HCT116 (cell line): ENCODE data around the gene VEPH1. TPM values are rescaled to one million over a fixed set of nuclear protein-coding genes. Genes with fewer than 3 reads are reported as not detected.

Source experiments
- ATAC-seq: fragments of 200-7000 bp; cut with Tn5 transposase; 2 replicates; pipeline ENCODE4 v1.9.1; 2020; ENCODE audit warnings: mild to moderate bottlenecking, moderate library complexity
- BruUV-seq: library from RNA; stranded (reverse); fragments of 400-500 nt; replicated peaks from 2 replicates; lab custom pipeline; 2021; lab: Mats Ljungman, UMichigan
- CTCF ChIA-PET: fragments of 300-600 bp; sonication (Branson Sonifier 250); formaldehyde crosslinking; loops from one replicate; lab custom pipeline; 2021; ENCODE audit warnings: antibody characterized with exemption; lab: Charles Lee
- POLR2A ChIA-PET: fragments of 300-600, 350-600 bp; sonication (Branson Sonifier 250); formaldehyde crosslinking; loops from one replicate; lab custom pipeline; 2021; ENCODE audit warnings: antibody characterized with exemption; lab: Charles Lee
- RAD21 ChIA-PET, 2 experiments: fragments of 300-600 bp; sonication (Branson Sonifier 250); formaldehyde crosslinking; loops; one replicate each; lab custom pipeline; 2023; ENCODE audit warnings: low total read pairs in 2 of 2; ENCODE audit not compliant: uncharacterized antibody in 2 of 2, unreplicated experiment in 2 of 2, low non-redundant PET in 1 of 2; lab: Charles Lee
- DNase-seq: peaks from one replicate; pipeline ENCODE4 v3.0.0-alpha.2; 2010; ENCODE audit warnings: low read depth, low spot score
- H2AFZ ChIP-seq: fragments of 200-600 bp; shearing (Covaris generic), sonication (generic); 2 replicates; pipeline ENCODE4 v1.6.1; 2017; ENCODE audit warnings: low read depth, mixed run types, mixed read lengths, antibody characterized with exemption, low read length; ENCODE audit not compliant: poor library complexity, severe bottlenecking
- H3K27ac ChIP-seq: 2 replicates; pipeline ENCODE4 v1.5.1; 2012; ENCODE audit warnings: low read depth, low read length
- H3K27me3 ChIP-seq: fragments of 200-600 bp; sonication (generic); 2 replicates; pipeline ENCODE4 v1.6.1; 2016; ENCODE audit warnings: mixed run types, low read length, mixed read lengths; ENCODE audit not compliant: insufficient read depth
- H3K36me3 ChIP-seq, 2 experiments: fragments of 200-500 bp in 1 of 2; fragments of 200-600 bp in 1 of 2; sonication (Bioruptor generic) in 1 of 2; sonication (generic) in 1 of 2; 2 replicates each; pipeline versions ENCODE4 v1.5.1 to v1.6.1; 2014 to 2016; ENCODE audit warnings: low read length in 2 of 2, inconsistent platforms in 1 of 2, mixed read lengths in 1 of 2, mixed run types in 1 of 2; ENCODE audit not compliant: insufficient read depth in 2 of 2, control insufficient read depth in 1 of 2
- H3K4me1 ChIP-seq, 2 experiments: fragments of 200-600 bp in 1 of 2; sonication (generic) in 1 of 2; 2 replicates each; pipeline versions ENCODE4 v1.5.1 to v1.6.1; 2012 to 2017; ENCODE audit warnings: low read length in 2 of 2, inconsistent platforms in 1 of 2, mild to moderate bottlenecking in 1 of 2, mixed read lengths in 1 of 2, mixed run types in 1 of 2, moderate library complexity in 1 of 2; ENCODE audit not compliant: insufficient read depth in 2 of 2, control insufficient read depth in 1 of 2
- H3K4me2 ChIP-seq: fragments of 200-600 bp; sonication (generic); 2 replicates; pipeline ENCODE4 v1.6.1; 2017; ENCODE audit warnings: mixed run types, low read length, mixed read lengths
- H3K4me3 ChIP-seq, 2 experiments: fragments of 200-600 bp in 1 of 2; sonication (generic) in 1 of 2; replicated peaks in 1 of 2; 2 replicates each; pipeline ENCODE4 v1.5.1; 2011 to 2016; ENCODE audit warnings: low read length in 2 of 2, control low read depth in 1 of 2, low read depth in 1 of 2, mild to moderate bottlenecking in 1 of 2, mixed read lengths in 1 of 2, mixed run types in 1 of 2
- H3K79me2 ChIP-seq: fragments of 200-600 bp; sonication (generic); 2 replicates; pipeline ENCODE4 v1.6.1; 2017; ENCODE audit warnings: mild to moderate bottlenecking, mixed run types, low read length, moderate library complexity, mixed read lengths; ENCODE audit not compliant: insufficient read depth
- H3K9ac ChIP-seq: fragments of 200-600 bp; sonication (generic); 2 replicates; pipeline ENCODE4 v1.6.1; 2016; ENCODE audit warnings: low read length, mixed read lengths
- H3K9me2 ChIP-seq: fragments of 200-600 bp; sonication (generic), shearing (Covaris generic); 2 replicates; pipeline ENCODE4 v1.6.1; 2017; ENCODE audit warnings: mixed run types, mild to moderate bottlenecking, moderate library complexity; ENCODE audit not compliant: insufficient read depth
- H3K9me3 ChIP-seq, 2 experiments: fragments of 200-500 bp in 1 of 2; fragments of 200-600 bp in 1 of 2; sonication (Bioruptor generic) in 1 of 2; sonication (generic) in 1 of 2; 2 replicates each; pipeline ENCODE4 v1.6.1; 2014 to 2017; ENCODE audit warnings: low read length in 2 of 2, mixed read lengths in 2 of 2, inconsistent platforms in 1 of 2, low read depth in 1 of 2, mild to moderate bottlenecking in 1 of 2, mixed run types in 1 of 2, moderate library complexity in 1 of 2; ENCODE audit not compliant: control insufficient read depth in 1 of 2, insufficient read depth in 1 of 2
- H4K20me1 ChIP-seq: fragments of 200-600 bp; sonication (generic), shearing (Covaris generic); 2 replicates; pipeline ENCODE4 v1.6.1; 2017; ENCODE audit warnings: mixed run types, mild to moderate bottlenecking, moderate library complexity; ENCODE audit not compliant: insufficient read depth
- CBX3 ChIP-seq: IDR thresholded peaks from 2 replicates; pipeline ENCODE4 v1.6.1; 2012; ENCODE audit warnings: low read depth
- CEBPB ChIP-seq: IDR thresholded peaks from 2 replicates; pipeline ENCODE4 v1.6.1; 2012; ENCODE audit warnings: low read depth
- ELF1 ChIP-seq: IDR thresholded peaks from 2 replicates; pipeline ENCODE4 v1.6.1; 2012; ENCODE audit warnings: low read depth, borderline replicate concordance
- EZH2 ChIP-seq: fragments of 200-600 bp; sonication (generic); IDR thresholded peaks from 2 replicates; pipeline ENCODE4 v1.6.1; 2017; ENCODE audit warnings: antibody characterized with exemption, mixed run types
- EZH2phosphoT487 ChIP-seq: fragments of 200-600 bp; IDR thresholded peaks from 2 replicates; pipeline ENCODE4 v1.6.1; 2018; ENCODE audit warnings: antibody characterized with exemption, borderline replicate concordance
- FOSL1 ChIP-seq: IDR thresholded peaks from 2 replicates; pipeline ENCODE4 v1.6.1; 2012; ENCODE audit warnings: low read depth
- POLR2A ChIP-seq: IDR thresholded peaks from 2 replicates; pipeline ENCODE4 v1.7.0; 2011; ENCODE audit warnings: borderline replicate concordance; ENCODE audit not compliant: insufficient read depth, insufficient read length; ENCODE audit errors: extremely low read depth
- POLR2AphosphoS5 ChIP-seq: IDR thresholded peaks from 2 replicates; pipeline ENCODE4 v1.6.1; 2011; ENCODE audit warnings: mild to moderate bottlenecking, low read depth, low read length, moderate library complexity
- RAD21 ChIP-seq: IDR thresholded peaks from 2 replicates; pipeline ENCODE4 v1.6.1; 2012; ENCODE audit warnings: low read depth, mild to moderate bottlenecking
- SIN3A ChIP-seq: IDR thresholded peaks from 2 replicates; pipeline ENCODE4 v1.6.1; 2012; ENCODE audit warnings: low read depth
- SP1 ChIP-seq: IDR thresholded peaks from 2 replicates; pipeline ENCODE4 v1.6.1; 2012; ENCODE audit warnings: low read depth
- TCF7L2 ChIP-seq: IDR thresholded peaks from 2 replicates; pipeline ENCODE4 v1.7.0; 2011; ENCODE audit warnings: borderline replicate concordance, inconsistent platforms; ENCODE audit not compliant: insufficient read depth, insufficient read length; ENCODE audit errors: extremely low read depth
- ZFX ChIP-seq: fragments of 450-650 bp; IDR thresholded peaks from 2 replicates; pipeline ENCODE4 v1.6.1; 2017
- ZNF274 ChIP-seq: fragments of 200-500 bp; sonication (Bioruptor generic); IDR thresholded peaks from 2 replicates; pipeline ENCODE4 v1.6.1; 2014; ENCODE audit warnings: mild to moderate bottlenecking, low read depth, low read length, inconsistent platforms
- intact Hi-C: fragments of 100-400 bp; cut with micrococcal nuclease; formaldehyde crosslinking; loops from 2 replicates; pipeline ENCODE4 v1.10.0; 2022
- total RNA-seq: library from RNA; stranded (reverse); gene quantifications from one replicate; pipeline ENCODE4 v1.2.1, GENCODE V29; 2021; ENCODE audit not compliant: unreplicated experiment
- TF ChIP-seq, protein P1 (sequence below), 3 experiments: fragments of 200-600 bp in 1 of 3; sonication (generic) in 1 of 3; IDR thresholded peaks in 2 of 3; conservative IDR thresholded peaks in 1 of 3; 2 replicates each; pipeline ENCODE4 v1.5.1; 2012 to 2017; ENCODE audit warnings: low read depth in 2 of 3, low read length in 2 of 3, antibody characterized with exemption in 1 of 3, borderline replicate concordance in 1 of 3, control low read depth in 1 of 3, mild to moderate bottlenecking in 1 of 3, mixed read lengths in 1 of 3, mixed run types in 1 of 3, moderate library complexity in 1 of 3; ENCODE audit not compliant: insufficient read depth in 1 of 3
- TF ChIP-seq, protein P2 (sequence below): IDR thresholded peaks from 2 replicates; pipeline ENCODE4 v1.6.1; 2012
- TF ChIP-seq, protein P3 (sequence below): IDR thresholded peaks from 2 replicates; pipeline ENCODE4 v1.6.1; 2011; ENCODE audit warnings: mild to moderate bottlenecking, low read length, moderate library complexity; ENCODE audit not compliant: insufficient replicate concordance; ENCODE audit errors: extremely low read depth

Gene VEPH1
- total RNA-seq, 1 experiment from 2014 or later, result 4.9 TPM

DNA sequence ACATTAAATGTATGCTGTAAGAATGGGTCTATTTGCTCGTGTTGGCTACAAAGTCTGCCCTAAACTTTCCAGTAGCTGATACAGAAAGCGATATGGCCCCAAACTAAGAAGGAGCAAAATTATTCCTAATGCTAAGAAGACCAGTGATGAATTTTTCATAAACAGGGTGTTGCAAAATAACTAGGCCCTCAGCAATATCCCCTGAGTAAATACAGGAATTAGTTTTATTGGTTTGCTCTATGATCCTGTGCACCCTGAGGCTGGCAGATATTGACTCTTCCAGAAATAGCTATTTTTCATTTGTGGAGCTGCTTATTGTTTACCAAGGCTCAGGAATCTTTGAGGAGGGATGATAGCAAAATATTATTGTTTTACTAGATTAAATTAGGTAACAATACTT lies 282.3 kb downstream of the VEPH1 start:
- no peaks in the 10 kb centered on the region for H3K4me1 ChIP-seq
- H3K27me3 ChIP-seq, result no peaks in the 10 kb centered on the region
- no peak overlapping the region for H3K9ac ChIP-seq
- no peaks in the 10 kb centered on the region for H3K9me2 ChIP-seq
- RAD21 ChIA-PET, result no interaction called here
- intact Hi-C loops, result no loop called here
- BruUV-seq, result no TSS peak
- no peak overlapping the region for H3K4me3 ChIP-seq
- ATAC-seq, result no peak
- H4K20me1 ChIP-seq, result no peaks in the 10 kb centered on the region
- no peak for TF ChIP-seq TCF7L2
- no peak for TF ChIP-seq RAD21
- no peak for TF ChIP-seq ELF1
- no peak for TF ChIP-seq EZH2phosphoT487
- TF ChIP-seq FOSL1, result no peak
- TF ChIP-seq SP1, result no peak
- no peak for TF ChIP-seq ZNF274
- no peak for TF ChIP-seq SIN3A
- TF ChIP-seq, protein P1, sequence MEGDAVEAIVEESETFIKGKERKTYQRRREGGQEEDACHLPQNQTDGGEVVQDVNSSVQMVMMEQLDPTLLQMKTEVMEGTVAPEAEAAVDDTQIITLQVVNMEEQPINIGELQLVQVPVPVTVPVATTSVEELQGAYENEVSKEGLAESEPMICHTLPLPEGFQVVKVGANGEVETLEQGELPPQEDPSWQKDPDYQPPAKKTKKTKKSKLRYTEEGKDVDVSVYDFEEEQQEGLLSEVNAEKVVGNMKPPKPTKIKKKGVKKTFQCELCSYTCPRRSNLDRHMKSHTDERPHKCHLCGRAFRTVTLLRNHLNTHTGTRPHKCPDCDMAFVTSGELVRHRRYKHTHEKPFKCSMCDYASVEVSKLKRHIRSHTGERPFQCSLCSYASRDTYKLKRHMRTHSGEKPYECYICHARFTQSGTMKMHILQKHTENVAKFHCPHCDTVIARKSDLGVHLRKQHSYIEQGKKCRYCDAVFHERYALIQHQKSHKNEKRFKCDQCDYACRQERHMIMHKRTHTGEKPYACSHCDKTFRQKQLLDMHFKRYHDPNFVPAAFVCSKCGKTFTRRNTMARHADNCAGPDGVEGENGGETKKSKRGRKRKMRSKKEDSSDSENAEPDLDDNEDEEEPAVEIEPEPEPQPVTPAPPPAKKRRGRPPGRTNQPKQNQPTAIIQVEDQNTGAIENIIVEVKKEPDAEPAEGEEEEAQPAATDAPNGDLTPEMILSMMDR (IDR thresholded peaks at IDR 0.05 in 2 of 3, conservative IDR thresholded peaks at IDR 0.05 in 1 of 3; ENCODE audit: borderline replicate concordance in 1 of 3, insufficient read depth in 1 of 3, low read depth in 2 of 3, low read length in 2 of 3), result no peak
- TF ChIP-seq, protein P2, sequence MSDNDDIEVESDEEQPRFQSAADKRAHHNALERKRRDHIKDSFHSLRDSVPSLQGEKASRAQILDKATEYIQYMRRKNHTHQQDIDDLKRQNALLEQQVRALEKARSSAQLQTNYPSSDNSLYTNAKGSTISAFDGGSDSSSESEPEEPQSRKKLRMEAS, result no peak
- no peak for TF ChIP-seq EZH2
- TF ChIP-seq POLR2AphosphoS5, result no peak
- TF ChIP-seq, protein P3, sequence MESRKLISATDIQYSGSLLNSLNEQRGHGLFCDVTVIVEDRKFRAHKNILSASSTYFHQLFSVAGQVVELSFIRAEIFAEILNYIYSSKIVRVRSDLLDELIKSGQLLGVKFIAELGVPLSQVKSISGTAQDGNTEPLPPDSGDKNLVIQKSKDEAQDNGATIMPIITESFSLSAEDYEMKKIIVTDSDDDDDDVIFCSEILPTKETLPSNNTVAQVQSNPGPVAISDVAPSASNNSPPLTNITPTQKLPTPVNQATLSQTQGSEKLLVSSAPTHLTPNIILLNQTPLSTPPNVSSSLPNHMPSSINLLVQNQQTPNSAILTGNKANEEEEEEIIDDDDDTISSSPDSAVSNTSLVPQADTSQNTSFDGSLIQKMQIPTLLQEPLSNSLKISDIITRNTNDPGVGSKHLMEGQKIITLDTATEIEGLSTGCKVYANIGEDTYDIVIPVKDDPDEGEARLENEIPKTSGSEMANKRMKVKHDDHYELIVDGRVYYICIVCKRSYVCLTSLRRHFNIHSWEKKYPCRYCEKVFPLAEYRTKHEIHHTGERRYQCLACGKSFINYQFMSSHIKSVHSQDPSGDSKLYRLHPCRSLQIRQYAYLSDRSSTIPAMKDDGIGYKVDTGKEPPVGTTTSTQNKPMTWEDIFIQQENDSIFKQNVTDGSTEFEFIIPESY, result no peak
- no peak for TF ChIP-seq POLR2A
- TF ChIP-seq ZFX, result no peak
- no peak for TF ChIP-seq CEBPB
- TF ChIP-seq CBX3, result no peak
- TF ChIP-seq, all 23 proteins: peak for 0
- CTCF ChIA-PET, result no interaction called here
- Histone ChIP-seq H3K36me3 (no peaks in the 10 kb centered on the region), H3K9me3 (no peaks in the 10 kb centered on the region), H3K79me2 (no peaks in the 10 kb centered on the region), H2AFZ (no peak overlapping the region), H3K4me2 (no peak overlapping the region), H3K27ac (no peak overlapping the region)
- DNase-seq, result no peak
- POLR2A ChIA-PET, result no interaction called here
